ENCODE results near the gene AMPH.

The AMPH gene
- 0 to 0.08 (median 0) reads per million in 4 donors for total RNA-seq

DNA sequence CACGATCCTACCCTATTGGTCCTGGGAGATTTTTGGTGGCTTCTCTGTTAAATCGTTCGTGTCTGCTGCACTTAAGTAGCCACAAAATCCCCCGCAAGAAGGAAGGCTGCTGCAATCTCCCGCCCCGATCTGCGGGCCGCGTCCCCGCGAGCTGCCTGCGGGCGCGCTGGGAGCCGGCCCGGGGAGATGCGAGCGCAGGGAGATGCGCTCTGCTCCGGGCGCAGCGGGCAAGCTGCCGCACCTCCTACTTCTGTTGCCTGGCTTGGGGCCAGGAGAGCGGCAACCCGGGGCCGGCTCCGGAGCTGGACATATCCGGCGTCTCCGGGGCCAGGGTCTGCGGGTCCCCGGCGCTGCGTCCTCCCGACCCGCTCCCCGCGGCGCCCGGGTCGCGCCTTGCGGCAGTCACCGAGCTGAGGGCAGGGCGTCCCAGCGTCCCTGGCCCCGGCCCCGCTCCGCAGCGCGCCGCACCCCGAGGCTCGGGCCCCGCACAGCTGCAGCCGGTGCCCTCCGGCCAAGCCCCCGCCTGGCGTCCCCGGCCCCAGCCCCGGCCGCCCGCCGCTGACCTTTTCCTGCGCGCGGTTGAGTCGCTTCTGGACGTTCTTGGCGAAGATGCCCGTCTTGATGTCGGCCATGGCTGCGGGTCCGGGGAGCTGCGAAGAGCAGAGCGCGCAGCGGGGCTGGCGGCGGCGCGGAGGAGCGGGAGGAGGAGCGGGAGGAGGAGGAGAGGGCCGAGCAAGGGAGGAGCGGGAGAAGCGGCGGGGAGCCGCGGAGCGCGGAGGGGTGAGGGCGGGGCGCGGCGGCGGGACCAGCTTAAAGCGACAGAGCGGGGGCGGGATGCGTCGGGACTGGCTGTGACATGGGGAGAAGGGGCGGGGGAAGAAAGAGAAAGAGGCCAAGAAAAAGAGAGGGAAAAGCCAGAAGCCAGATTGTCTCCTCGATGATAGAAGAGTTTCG is at the start of gene AMPH:
TSS of gene AMPH (minus strand) at position 654 of the 954 bp plus-strand sequence. CDS start at position 632, 22 bp downstream.
- DNase-seq: no peak

DNA sequence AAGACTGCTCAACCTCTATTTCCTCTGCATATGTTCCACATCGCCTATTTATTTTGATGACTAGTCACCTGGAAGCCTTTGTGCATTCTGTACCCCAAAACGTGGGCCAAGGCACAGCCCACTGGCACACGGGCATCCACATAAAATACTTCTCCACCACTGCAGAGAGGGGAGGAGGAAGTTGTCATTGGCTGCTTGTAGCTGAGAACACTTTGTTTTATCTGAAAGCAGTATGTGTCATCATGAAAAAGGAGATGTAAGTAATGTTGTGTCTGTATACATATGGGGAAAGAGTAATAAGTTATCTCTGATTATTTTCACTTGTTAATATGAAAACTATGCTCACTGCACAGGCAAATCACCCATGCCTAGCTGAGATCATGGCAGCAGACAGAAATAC is 48.2 kb upstream of the AMPH start:
- no peak for DNase-seq

DNA sequence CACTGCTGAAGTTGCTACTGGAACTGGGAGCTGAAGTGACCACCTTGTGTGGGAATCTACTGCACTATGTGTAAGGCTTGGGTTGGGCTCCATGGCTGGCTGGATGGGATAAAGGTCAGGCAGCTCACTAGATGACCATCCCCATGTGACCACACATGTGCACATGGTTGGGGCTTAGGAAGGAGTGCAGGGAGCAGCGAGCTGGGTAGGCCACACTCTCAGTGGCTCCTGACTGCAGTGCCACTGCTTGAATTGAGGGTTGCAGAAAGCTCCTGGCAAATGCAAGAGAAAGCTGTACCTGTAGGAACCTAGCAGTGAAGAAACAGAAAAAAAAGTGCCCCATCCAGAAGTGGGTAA is 47.5 kb upstream of the AMPH start:
- DNase-seq: no peak

DNA sequence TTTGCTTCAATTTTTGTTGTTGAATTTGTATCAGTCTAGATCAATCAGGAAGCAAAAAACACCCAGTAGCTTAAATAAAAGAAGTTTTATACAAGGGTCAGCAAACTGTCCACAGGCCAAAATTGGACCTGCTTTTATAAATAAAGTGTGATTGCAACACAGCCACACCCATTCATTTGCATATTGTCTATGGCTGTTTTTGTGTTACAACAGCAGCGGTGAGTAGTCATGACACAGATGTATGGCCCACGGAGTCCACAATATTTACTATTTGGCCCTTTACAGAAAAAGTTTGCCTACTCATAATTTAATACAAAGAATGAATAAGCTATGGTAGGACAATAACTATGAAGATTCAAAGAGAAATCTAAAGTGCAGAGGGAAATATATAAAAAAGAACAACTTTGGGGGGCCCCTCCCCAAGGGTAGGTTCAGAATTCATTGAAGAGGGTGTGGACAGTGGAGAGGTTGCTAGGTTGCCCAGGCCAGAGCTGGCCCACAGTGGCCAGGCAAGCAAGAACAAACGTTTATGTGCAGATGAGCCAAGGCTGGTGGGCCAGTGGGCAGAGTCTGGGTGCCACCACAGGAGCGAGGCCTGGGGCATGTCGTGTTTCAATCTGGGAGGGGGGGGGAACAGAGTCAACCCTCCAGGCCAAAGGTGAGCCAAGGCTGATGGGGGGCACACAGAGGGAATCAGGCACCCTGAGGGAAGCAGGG is 47.0 kb upstream of the AMPH start:
- no peak for DNase-seq

DNA sequence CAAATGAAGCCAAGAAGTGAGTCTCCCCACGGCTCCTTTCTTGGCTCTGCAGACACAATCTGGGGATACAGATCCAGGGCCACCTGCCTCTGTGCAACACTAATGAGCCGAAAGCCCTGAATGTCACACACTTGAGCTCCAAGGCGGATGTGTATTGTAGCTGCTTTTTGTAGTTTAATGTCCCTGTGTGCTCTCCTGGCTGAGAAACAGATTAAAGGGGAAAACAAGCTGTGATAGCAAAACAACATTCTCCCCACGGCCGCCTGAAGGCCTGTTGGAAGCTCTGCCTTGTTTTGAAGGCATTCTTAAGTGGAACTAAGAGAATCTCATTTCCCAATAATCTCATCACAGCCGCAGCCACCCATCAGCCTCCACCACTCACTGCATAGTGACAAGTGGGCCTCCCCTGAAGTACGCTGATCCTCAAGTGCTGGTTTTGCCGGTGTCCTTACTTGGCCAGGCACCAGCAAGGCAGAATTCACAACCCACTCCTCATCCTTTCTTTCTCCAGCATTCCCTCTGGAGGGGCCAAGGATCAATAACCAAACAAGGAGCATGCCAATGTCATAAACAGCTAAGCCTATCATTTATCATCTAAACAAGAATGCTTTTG is 44.4 kb upstream of the AMPH start:
- DNase-seq: no peak

DNA sequence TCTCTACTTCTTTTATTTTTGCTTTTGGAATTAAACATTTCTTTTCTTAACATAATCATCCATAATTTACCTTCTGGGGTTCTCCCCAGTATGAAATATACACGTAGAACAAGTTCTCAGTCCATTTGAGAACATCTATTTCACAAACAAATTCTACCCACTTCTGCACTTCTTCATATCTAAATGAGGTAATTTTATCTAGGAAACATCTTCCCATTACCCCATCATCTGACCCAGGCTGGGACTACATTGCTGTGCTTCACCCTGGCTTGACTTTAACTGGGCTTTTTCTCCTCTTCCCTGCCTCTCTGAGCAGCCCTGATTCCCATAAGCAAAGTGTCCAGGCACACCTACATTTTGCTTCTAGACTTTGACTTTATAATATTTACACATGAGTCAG is 43.3 kb upstream of the AMPH start:
- DNase-seq: no peak

DNA sequence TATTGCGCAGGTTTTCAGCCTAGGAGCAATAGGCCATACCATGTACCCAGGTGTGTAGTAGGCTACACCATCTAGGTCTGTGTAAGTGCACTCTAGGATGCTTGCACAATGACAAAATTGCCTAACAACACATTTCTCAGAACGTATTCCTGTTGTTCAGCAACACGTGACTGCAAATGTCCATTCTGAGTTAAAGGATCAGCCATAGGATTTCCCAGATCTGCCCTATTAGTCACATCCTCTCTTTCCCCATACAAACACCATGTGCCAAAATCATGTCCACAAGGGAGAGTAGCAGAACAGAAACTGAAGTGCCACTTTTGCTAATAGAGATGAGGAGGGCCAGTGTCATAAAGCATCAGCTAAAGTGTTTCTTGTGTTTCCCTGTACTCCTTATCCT is 42.6 kb upstream of the AMPH start:
- DNase-seq: no peak

DNA sequence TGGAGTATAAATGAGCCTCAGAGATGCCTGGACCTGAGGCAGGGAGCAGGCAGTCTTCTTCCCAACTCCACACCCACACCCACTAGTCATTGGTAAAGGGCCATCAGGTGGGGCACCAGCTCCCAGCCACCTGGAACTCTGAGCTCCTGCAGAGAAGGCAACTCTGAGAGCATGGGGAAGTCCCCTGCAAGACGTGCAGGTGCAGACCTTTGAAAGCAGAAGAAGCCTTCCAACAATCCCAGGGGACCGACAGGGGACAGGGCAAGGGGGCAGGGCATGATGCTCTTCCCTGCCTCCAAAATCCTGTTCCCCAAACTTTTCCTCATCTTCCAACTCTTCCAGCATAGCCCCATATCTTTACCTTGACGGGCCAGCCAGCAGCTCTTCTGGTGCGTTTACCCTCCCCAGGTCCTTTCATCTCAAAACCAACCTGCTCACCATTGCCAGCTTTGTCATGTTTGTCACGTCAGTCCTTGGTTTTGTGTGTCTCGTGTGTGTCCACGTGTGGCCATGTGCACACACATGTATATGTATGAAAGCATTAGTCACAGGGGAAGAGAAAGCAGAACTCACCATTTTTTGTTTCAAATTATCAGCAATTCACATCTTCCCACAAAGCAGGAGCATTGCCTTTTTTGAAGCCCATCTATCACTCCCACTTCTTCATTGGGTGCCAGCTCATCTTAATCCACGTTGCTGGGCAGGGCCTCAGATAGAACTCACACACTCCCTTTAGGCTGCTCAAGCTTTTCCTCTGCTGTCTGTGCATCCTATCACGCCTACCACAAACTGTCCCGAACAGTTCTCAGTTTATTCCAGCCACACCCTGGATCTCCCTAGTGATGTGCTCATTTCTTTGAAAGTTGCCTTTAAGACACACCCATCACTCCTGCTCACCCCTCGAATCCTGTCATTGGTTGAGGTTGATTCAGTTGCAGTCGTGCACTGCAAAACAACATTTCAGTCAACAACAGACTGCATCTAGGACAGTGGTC is 41.0 kb upstream of the AMPH start:
- no peak for DNase-seq

DNA sequence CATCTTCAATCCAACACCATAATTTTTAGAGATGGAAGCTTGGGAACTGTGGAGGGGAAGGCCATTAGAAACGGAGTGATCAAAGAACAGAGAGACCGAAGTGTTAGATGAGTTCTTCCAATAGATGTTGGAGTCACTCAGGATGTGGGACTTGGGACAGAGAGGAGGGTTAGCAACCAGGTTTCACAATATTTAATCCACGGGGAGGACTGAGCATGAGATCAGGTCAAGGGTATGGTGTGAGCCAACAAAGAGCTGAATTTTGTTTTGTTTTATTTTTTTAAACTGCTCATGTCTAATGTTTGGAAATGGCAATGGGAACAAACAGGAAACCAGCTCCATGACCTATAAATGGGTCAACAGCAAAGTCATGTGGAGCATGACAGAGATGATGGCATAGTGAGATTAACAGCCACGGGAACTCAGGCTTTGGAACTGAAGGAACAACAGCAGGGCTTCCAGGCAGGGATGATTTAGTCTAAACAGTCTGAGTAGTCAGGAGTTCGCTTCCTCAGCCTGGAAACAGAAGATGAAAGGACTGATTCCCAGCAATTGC is 38.9 kb upstream of the AMPH start:
- no peak for DNase-seq

DNA sequence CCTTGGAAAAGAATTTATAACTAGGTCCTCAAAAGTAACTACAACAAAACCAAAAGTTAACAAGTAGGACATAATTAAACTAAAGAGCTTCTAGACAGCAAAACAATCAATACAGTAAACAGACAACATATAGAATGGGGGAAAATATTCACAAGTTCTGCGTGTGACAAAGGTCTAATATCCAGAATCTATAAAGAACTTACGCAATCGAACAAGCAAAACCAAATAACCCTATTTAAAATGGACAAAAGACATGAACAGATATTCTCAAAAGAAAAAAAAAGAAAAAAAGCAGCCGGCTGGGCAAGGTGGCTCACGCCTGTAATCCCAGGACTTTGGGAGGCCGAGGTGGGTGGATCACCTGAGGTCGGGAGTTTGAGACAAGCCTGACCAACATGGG is 33.8 kb upstream of the AMPH start:
- no peak for DNase-seq

DNA sequence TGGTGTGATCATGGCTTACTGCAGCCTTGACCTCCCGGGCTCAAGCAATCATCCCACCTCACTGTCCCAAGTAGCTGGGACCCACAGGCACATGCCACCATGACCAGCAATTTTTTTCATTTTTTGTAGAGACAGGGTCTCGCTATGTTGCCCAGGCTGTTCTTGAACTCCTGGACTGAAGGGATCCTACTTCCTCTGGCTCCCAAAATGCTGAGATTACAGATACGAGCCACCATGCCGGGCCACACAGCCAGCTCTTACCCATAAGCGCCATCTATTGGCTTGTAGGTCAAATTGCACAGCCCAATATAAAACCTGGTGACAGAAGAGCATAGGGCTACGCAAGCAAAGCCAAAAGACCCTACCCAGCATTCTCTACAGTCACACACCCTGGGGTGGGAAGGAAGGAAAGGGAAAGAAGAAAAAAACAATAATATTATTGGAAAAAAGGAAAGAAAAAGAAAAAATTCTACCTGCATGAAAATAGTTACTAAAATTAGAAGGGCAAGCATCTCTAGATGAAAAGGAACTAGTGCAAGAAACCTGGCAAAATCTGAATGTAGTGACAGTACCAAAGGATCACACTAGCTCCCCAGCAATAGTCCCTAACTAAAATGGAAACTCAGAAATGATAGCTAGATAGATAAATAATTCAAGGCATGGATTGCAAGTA is 29.4 kb upstream of the AMPH start:
- peak in 2 of 5 donors; percentile 12 to 21 for DNase-seq

DNA sequence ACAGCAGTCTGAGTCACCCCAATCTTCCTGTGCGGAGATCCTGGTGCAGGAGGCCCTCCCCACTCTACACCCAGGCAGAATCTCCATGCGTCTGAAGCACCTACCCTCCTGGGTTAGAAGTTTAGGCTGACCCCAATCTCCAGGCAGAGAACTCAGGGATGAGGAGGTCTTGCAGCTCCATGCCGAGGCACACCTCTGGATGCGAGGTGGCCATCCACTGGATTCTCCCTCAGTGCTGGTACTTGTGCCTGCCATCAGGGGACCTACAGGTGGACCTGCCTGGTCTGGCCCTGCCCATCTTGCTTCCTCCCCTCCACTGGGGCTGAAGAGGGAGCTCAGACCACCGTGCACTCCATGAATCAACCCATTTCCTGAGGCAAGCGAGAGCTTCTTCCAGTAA is 28.8 kb upstream of the AMPH start:
- DNase-seq: no peak

DNA sequence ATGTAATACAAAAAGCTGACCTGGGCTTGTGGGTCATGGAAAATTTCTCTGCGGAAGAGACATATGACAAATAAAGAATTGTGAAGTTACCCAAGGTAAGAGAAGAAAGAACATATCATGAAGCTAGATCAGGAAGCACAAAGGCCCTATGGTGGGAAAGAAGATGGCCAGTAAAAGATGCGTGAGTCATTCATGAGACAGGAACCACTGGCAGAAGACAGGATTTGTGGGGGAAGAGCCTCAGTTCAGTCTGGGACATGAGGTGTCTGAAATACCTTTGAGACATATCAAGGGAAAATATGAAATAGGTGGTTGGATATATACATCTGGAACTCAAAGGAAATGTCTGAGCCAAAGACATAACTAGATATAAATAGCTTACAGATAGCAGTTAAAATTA is 27.7 kb upstream of the AMPH start:
- no peak for DNase-seq

DNA sequence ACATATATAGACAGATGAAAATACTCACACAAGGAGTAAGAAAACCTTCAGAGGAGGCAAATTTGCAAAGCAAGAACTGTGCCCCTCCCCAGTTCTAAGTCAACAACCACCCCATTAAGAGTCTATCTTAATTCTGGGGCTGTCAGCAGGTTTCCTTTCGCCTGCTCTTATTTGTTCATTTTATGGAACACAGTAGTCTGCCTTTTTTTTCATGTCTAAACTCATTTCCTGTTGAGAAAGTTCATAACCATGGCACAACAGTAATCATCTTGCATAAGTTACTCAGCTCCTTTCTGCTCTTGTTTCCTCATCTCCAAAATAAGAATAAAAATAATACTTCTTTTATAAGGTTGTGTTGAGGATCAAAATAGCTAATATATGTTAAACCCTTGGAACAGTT is 25.8 kb upstream of the AMPH start:
- DNase-seq: no peak

DNA sequence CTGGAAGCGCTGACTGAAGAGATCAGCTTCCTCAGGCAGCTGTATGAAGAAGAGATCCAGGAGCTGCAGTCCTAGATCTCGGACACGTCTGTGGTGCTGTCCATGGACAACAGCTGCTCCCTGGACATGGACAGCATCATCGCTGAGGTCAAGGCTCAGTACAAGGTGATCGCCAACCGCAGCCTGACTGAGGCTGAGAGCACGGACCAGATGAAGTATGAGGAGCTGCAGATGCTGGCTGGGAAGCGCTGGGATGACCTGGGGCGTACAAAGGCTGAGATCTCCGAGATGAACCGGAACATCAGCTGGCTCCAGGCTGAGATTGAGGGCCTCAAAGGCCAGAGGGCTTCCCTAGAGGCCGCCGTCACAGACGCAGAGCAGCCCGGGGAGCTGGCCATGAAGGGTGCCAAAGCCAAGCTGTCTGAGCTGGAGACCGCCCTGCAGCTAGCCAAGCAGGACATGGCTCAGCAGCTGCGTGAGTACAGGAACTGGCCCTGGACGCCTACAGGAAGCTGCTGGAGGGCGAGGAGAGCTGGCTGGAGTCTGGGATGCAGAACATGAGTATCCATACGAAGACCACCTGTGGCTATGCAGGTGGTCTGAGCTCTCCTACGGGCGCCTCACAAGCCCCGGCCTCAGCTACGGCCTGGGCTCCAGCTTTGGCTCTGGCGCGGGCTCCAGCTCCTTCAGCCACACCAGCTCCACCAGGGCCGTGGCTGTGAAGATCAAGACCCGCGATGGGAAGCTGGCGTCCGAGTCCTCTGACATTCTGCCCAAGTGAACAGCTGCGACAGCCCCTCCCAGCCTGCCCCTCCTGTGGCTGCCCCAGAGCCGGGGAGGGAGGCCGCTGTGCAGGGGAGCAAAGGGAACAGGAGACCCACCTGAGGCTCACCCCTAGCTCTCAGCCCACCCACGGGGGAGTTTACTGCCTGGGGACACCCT is 24.9 kb upstream of the AMPH start:
- no peak for DNase-seq

DNA sequence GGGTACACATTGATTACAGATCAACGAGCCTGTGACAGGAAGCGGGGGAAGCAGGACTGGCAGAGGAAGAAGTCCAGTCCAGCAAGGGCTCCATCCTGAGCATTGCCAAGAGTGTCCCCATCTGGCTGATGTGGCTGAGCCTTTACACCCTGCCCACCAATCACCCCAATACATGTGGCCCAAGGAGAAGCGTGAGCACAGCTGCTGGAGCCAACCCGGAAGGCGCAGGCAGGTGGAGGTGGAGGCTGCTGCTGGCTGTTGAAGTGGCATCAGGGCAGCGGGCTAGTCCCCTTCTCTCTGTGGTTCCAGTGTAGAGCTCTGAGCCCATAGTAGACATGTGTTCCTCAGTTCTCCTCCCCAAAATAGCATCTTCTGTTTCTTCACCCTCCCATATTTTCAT is 6.8 kb upstream of the AMPH start:
- DNase-seq: no peak

DNA sequence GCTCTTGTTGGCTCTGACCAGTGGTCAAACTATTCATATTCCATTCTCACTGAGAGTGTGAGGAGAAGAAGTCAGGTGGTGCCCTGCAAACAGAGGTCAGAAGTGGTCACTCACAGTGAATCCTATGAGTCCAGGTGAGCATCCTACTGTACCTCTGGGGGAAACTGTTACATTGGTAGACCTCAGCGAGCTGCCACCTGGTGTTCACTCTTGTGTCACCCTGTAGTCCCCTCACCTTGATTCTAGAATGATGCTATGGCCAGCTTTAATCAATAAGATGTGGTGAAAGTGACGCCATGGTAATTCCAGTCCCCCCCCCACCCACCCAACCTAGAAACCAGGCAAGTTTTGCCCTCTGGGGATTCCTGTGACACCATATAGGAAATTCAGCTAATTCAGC is 1.2 kb upstream of the AMPH start:
- no peak for DNase-seq

DNA sequence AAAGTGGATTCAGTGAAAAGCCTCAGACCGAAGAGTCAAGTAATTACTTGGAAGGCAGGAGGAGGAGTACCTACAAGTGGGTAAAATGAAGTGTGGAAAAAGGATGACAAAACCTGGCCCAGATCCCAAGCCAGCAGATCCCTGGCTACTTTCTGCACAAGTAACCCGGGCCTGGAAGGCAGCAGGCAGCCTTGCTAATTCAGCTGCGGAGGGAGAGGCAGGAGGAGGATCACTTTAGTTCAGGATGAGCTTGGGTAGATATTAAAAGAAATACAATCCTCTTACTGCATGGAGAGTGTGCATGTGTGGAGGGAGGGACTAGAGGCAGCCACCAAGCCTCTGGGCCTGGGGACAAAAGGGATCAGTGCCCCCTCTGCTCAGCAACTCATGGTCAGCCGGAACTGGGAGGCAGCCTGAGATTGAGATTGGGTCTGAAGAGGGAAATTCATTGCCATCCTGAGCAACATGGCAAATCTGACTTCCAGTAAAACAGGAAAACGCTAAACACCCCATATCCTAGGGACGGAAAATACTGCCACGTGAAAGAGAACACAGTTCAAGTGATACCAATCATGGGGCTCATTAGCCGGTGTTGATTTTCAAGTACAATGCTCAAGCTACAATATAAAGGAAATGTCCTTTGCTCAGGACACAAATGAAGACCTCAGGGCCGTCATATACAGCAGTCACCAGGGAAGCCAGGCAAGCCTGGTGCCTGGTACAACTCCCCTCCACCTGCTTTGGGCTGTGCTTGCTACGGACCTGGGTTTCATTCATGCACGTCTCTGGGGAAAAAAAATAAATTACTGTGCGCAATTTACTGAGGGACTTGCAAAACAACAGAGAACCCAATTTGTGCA is 1.3 kb downstream of the AMPH start:
- DNase-seq: no peak

All from T-helper 1 cell (primary cell).